HepG2 (cell line): ENCODE data around the gene ZNF771. TPM values are rescaled to one million over a fixed set of nuclear protein-coding genes. Genes with fewer than 3 reads are reported as not detected.

ENCODE experiments used
- BHLHE40 ChIP-seq: IDR thresholded peaks from 2 replicates; pipeline ENCODE4 v1.6.1; 2011; ENCODE audit warnings: low read length, improper control_type of control experiment
- CAMTA2 ChIP-seq: sonication (generic); formaldehyde crosslinking; IDR thresholded peaks from 2 replicates; pipeline ENCODE4 v1.4.0; 2020; ENCODE audit warnings: mild to moderate bottlenecking, missing genetic modification reagents, borderline replicate concordance
- EP300 ChIP-seq, 3 experiments: sonication (generic) in 1 of 3; formaldehyde crosslinking in 1 of 3; IDR thresholded peaks; 2 replicates each; pipeline versions ENCODE4 v1.5.1 to v1.6.1; 2011 to 2020; ENCODE audit warnings: low read depth in 2 of 3, low read length in 2 of 3, borderline replicate concordance in 1 of 3, improper control_type of control experiment in 1 of 3, mild to moderate bottlenecking in 1 of 3, missing genetic modification reagents in 1 of 3, moderate library complexity in 1 of 3
- GTF3A ChIP-seq: sonication (generic); formaldehyde crosslinking; conservative IDR thresholded peaks from 2 replicates; pipeline ENCODE4 v1.4.0; 2020; ENCODE audit warnings: mild to moderate bottlenecking, missing genetic modification reagents
- HDAC1 ChIP-seq: sonication (generic); formaldehyde crosslinking; IDR thresholded peaks from 2 replicates; pipeline ENCODE4 v1.5.1; 2020; ENCODE audit warnings: mild to moderate bottlenecking, missing genetic modification reagents
- HDAC2 ChIP-seq: sonication (generic); formaldehyde crosslinking; IDR thresholded peaks from 2 replicates; pipeline ENCODE4 v1.4.0; 2020; ENCODE audit warnings: missing genetic modification reagents
- HOXA5 ChIP-seq: sonication (generic); formaldehyde crosslinking; IDR thresholded peaks from 2 replicates; pipeline ENCODE4 v1.4.0; 2020; ENCODE audit warnings: missing genetic modification reagents
- MAFG ChIP-seq: sonication (generic); formaldehyde crosslinking; IDR thresholded peaks from 2 replicates; pipeline ENCODE4 v1.5.1; 2020; ENCODE audit warnings: mild to moderate bottlenecking, missing genetic modification reagents
- MEF2D ChIP-seq: sonication (generic); formaldehyde crosslinking; IDR thresholded peaks from 2 replicates; pipeline ENCODE4 v1.5.1; 2020; ENCODE audit warnings: mild to moderate bottlenecking, missing genetic modification reagents
- NONO ChIP-seq, 2 experiments: fragments of 450-650 bp in 1 of 2; sonication (generic) in 1 of 2; formaldehyde crosslinking in 1 of 2; IDR thresholded peaks in 1 of 2; conservative IDR thresholded peaks in 1 of 2; 2 replicates each; pipeline versions ENCODE4 v1.6.1 to v1.8.0; 2017 to 2022; ENCODE audit warnings: mild to moderate bottlenecking in 1 of 2, missing genetic modification reagents in 1 of 2, moderate library complexity in 1 of 2
- STAT5B ChIP-seq: sonication (generic); formaldehyde crosslinking; IDR thresholded peaks from 2 replicates; pipeline ENCODE4 v1.4.0; 2020; ENCODE audit warnings: missing genetic modification reagents
- TFAP4 ChIP-seq: sonication (generic); IDR thresholded peaks from 2 replicates; pipeline ENCODE4 v1.6.1; 2016; ENCODE audit warnings: low read depth, borderline replicate concordance
- TSC22D2 ChIP-seq: sonication (generic); formaldehyde crosslinking; IDR thresholded peaks from 2 replicates; pipeline ENCODE4 v1.5.1; 2020; ENCODE audit warnings: missing genetic modification reagents, mild to moderate bottlenecking, borderline replicate concordance
- ZKSCAN8 ChIP-seq: IDR thresholded peaks from 2 replicates; pipeline ENCODE4 v1.6.1; 2016; ENCODE audit warnings: borderline replicate concordance, missing genetic modification reagents, missing compliant biosample characterization
- ZNF331 ChIP-seq: sonication (generic); formaldehyde crosslinking; IDR thresholded peaks from 2 replicates; pipeline ENCODE4 v1.4.0; 2020; ENCODE audit warnings: missing genetic modification reagents
- ZNF460 ChIP-seq: sonication (generic); formaldehyde crosslinking; IDR thresholded peaks from 2 replicates; pipeline ENCODE4 v1.5.1; 2020; ENCODE audit warnings: missing genetic modification reagents, mild to moderate bottlenecking, borderline replicate concordance
- ZNF652 ChIP-seq: IDR thresholded peaks from 2 replicates; pipeline ENCODE4 v1.6.1; 2016; ENCODE audit warnings: low read depth, borderline replicate concordance
- ZNF788 ChIP-seq: sonication (generic); formaldehyde crosslinking; IDR thresholded peaks from 2 replicates; pipeline ENCODE4 v1.5.0; 2020; ENCODE audit warnings: mild to moderate bottlenecking, missing genetic modification reagents, borderline replicate concordance
- ZSCAN25 ChIP-seq: sonication (generic); formaldehyde crosslinking; IDR thresholded peaks from 2 replicates; pipeline ENCODE4 v1.8.0; 2022; ENCODE audit warnings: mild to moderate bottlenecking, missing genetic modification reagents
- polyA plus RNA-seq, 8 experiments: library from polyadenylated mRNA; depleted of rRNA in 3 of 8; stranded (reverse) in 7 of 8; unstranded in 1 of 8; fragments of >200 nt; fragmentation: Illumina TruSeq in 4 of 8; extraction: Trizol in 4 of 8; gene quantifications; 2 replicates each; pipeline versions ENCODE4 v1.2.1 to v1.2.3, GENCODE V29; 2011 to 2016; ENCODE audit warnings: low read depth in 4 of 8, missing spikeins in 1 of 8, mixed read lengths in 1 of 8; ENCODE audit not compliant: insufficient read depth in 1 of 8
- total RNA-seq, 5 experiments: library from RNA; depleted of rRNA; stranded (reverse); fragments of >200 nt; fragmentation: Illumina TruSeq; extraction: Trizol; gene quantifications; 2 replicates each; pipeline ENCODE4 v1.2.3, GENCODE V29; 2016; ENCODE audit warnings: low read depth in 1 of 5
- TF ChIP-seq, protein P1 (sequence below): sonication (generic); formaldehyde crosslinking; IDR thresholded peaks from 2 replicates; pipeline ENCODE4 v1.4.0; 2020; ENCODE audit warnings: missing genetic modification reagents
- TF ChIP-seq, protein P2 (sequence below): sonication (generic); formaldehyde crosslinking; IDR thresholded peaks from 2 replicates; pipeline ENCODE4 v1.4.0; 2020; ENCODE audit warnings: low read depth, mild to moderate bottlenecking, missing genetic modification reagents
- TF ChIP-seq, protein P3 (sequence below): sonication (generic); formaldehyde crosslinking; IDR thresholded peaks from 2 replicates; pipeline ENCODE4 v1.4.0; 2020; ENCODE audit warnings: mild to moderate bottlenecking, low read depth, missing genetic modification reagents

The ZNF771 gene
- total and polyA plus RNA-seq, 2 of the 13 experiments (the other 11 are each of a cell fraction or from before 2014, with no cell fraction given): 5.0 to 11.8 TPM

DNA sequence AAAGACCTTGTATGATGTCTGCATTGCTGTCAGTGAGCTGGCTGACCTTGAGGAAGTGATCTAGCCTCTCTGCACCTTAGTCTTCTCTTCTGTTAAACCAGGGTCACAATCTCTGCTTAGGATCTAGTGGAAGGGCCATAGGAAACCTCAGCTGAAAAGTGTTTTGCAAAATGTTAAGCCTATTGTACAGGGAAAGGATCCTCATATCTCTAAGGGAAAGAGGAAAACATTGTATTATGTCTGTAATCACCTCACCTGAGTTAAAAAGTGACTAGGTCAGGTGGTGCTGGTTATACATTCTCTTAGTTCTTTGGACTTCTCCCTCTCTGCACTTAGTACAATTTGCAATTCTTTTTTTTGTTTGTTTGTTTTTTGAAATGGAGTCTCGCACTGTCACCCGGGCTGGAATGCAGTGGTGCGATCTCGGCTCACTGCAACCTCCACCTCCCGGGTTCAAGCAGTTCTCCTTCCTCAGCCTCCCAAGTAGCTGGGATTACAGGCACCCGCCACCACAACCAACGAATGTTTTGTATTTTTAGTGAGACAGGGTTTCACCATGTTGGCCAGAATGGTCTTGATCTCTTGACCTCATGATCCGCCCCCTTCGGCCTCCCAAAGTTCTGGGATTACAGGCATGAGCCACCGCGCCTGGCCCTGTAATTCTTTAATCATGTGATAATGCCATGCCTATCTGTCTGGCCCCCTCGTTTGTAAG lies 40.3 kb downstream of the ZNF771 start (continued):
- TF ChIP-seq ZNF788: peak; percentile 58; the same call in 1 of the 2 replicates
- 0 out of 2 replicates have a peak, but pooled peaks have one; percentile 40 for TF ChIP-seq ZNF652 (CRISPR knock-in tag)
- TF ChIP-seq GTF3A (CRISPR knock-in tag): peak; percentile 87; the same call in 1 of the 2 replicates
- TF ChIP-seq, protein P1, sequence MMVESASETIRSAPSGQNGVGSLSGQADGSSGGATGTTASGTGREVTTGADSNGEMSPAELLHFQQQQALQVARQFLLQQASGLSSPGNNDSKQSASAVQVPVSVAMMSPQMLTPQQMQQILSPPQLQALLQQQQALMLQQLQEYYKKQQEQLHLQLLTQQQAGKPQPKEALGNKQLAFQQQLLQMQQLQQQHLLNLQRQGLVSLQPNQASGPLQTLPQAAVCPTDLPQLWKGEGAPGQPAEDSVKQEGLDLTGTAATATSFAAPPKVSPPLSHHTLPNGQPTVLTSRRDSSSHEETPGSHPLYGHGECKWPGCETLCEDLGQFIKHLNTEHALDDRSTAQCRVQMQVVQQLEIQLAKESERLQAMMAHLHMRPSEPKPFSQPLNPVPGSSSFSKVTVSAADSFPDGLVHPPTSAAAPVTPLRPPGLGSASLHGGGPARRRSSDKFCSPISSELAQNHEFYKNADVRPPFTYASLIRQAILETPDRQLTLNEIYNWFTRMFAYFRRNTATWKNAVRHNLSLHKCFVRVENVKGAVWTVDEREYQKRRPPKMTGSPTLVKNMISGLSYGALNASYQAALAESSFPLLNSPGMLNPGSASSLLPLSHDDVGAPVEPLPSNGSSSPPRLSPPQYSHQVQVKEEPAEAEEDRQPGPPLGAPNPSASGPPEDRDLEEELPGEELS: peak; percentile 98
- peak; percentile 93 for TF ChIP-seq HDAC2 (CRISPR knock-in tag)
- no peak for TF ChIP-seq NONO (IDR thresholded peaks at IDR 0.05)
- peak; percentile 51; the same call in 1 of the 2 replicates for TF ChIP-seq NONO (CRISPR knock-in tag; conservative IDR thresholded peaks at IDR 0.05)
- TF ChIP-seq, protein P2, sequence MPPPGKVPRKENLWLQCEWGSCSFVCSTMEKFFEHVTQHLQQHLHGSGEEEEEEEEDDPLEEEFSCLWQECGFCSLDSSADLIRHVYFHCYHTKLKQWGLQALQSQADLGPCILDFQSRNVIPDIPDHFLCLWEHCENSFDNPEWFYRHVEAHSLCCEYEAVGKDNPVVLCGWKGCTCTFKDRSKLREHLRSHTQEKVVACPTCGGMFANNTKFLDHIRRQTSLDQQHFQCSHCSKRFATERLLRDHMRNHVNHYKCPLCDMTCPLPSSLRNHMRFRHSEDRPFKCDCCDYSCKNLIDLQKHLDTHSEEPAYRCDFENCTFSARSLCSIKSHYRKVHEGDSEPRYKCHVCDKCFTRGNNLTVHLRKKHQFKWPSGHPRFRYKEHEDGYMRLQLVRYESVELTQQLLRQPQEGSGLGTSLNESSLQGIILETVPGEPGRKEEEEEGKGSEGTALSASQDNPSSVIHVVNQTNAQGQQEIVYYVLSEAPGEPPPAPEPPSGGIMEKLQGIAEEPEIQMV (CRISPR knock-in tag): no peak
- TF ChIP-seq TFAP4: peak; percentile 84
- peak; percentile 99 for TF ChIP-seq ZNF460
- peak; percentile 63; the same call in 1 of the 2 replicates for TF ChIP-seq HOXA5 (CRISPR knock-in tag)
- peak; percentile 37; the same call in 1 of the 2 replicates for TF ChIP-seq ZNF331 (CRISPR knock-in tag)
- TF ChIP-seq EP300 (IDR thresholded peaks at IDR 0.05; ENCODE audit: low read depth in 2 of 2, low read length in 2 of 2): peak; percentile 45 to 81; a peak in 3 of 4 replicates
- peak; percentile 67; the same call in 1 of the 2 replicates for TF ChIP-seq EP300 (CRISPR knock-in tag; IDR thresholded peaks at IDR 0.05; ENCODE audit: borderline replicate concordance)
- peak; percentile 86; the same call in 1 of the 2 replicates for TF ChIP-seq MEF2D (CRISPR knock-in tag)
- 0 out of 2 replicates have a peak, but pooled peaks have one; percentile 9 for TF ChIP-seq STAT5B (CRISPR knock-in tag)
- TF ChIP-seq ZKSCAN8: peak; percentile 74
- TF ChIP-seq TSC22D2 (CRISPR knock-in tag): 0 out of 2 replicates have a peak, but pooled peaks have one; percentile 7
- TF ChIP-seq MAFG (CRISPR knock-in tag): no peak
- TF ChIP-seq HDAC1 (CRISPR knock-in tag): 0 out of 2 replicates have a peak, but pooled peaks have one; percentile 9
- 0 out of 2 replicates have a peak, but pooled peaks have one; percentile 59 for TF ChIP-seq CAMTA2 (CRISPR knock-in tag)
- no peak for TF ChIP-seq BHLHE40
- 0 out of 2 replicates have a peak, but pooled peaks have one; percentile 34 for TF ChIP-seq ZSCAN25
- TF ChIP-seq, protein P3, sequence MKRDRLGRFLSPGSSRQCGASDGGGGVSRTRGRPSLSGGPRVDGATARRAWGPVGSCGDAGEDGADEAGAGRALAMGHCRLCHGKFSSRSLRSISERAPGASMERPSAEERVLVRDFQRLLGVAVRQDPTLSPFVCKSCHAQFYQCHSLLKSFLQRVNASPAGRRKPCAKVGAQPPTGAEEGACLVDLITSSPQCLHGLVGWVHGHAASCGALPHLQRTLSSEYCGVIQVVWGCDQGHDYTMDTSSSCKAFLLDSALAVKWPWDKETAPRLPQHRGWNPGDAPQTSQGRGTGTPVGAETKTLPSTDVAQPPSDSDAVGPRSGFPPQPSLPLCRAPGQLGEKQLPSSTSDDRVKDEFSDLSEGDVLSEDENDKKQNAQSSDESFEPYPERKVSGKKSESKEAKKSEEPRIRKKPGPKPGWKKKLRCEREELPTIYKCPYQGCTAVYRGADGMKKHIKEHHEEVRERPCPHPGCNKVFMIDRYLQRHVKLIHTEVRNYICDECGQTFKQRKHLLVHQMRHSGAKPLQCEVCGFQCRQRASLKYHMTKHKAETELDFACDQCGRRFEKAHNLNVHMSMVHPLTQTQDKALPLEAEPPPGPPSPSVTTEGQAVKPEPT (CRISPR knock-in tag): no peak
